OCI-LY3 (cell line): ENCODE results near the gene MARCHF4.

Experiments
- CTCF ChIP-seq: fragments of 200-600, 300-600 bp; sonication (generic); IDR thresholded peaks from 2 replicates; pipeline ENCODE4 v1.5.1; 2014; ENCODE audit warnings: antibody characterized with exemption, low read length, low read depth
- EZH2phosphoT487 ChIP-seq: fragments of 200-600 bp; shearing (Covaris generic); IDR thresholded peaks from 2 replicates; pipeline ENCODE4 v1.6.1; 2018; ENCODE audit warnings: antibody characterized with exemption, mixed run types, low read depth

GRCh38 chr2:216373896-216374295 lies 1.6 kb upstream of the MARCHF4 start:
- TF ChIP-seq CTCF (no peak), EZH2phosphoT487 (no peak)
